Measurements from ENCODE around the gene FXYD6. TPM values are rescaled to one million over a fixed set of nuclear protein-coding genes. Genes with fewer than 3 reads are reported as not detected.

Gene FXYD6
- total and polyA plus RNA-seq, 2 donors (not counting 1 experiment from before 2014, with no cell fraction given) = not detected

DNA sequence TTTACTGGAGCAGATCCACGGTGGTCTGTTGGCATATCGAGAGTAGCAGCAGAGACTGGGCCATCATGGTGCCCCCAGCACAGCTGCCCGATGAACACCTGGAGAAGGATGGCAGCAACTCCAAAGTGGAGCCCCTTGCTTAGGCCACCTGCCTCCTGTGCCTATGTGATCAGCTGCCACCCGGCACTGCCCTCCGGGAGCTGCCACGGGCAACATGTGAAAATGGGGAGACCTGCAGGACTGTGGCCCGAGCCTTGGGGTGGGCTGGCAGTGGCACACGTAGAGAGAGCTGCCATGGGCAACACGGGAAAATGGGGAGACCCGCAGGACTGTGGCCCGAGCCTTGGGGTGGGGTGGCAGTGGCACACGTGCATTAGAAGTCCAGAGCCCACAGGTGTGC, 55.0 kb downstream of the FXYD6 start:
- Mint-ChIP-seq H3K4me1 (peaks cover 40% of the 10 kb centered on the region), H3K27ac (no peak overlapping the region), H3K9me3 (ENCODE audit: insufficient read depth) (no peaks in the 10 kb centered on the region), H3K27me3 (peaks cover 32% of the 10 kb centered on the region), H3K4me3 (no peak overlapping the region)
- intact Hi-C loops (cut with micrococcal nuclease) = no loop called here
- no peak overlapping the region for H2AFZ ChIP-seq (ENCODE audit: insufficient read depth, low read depth, low read length, poor library complexity, severe bottlenecking)
- H4K20me1 ChIP-seq (ENCODE audit: control insufficient read depth, insufficient read depth, low read length, poor library complexity, severe bottlenecking) = no peaks in the 10 kb centered on the region
- peaks cover 33 to 41% of the 10 kb centered on the region in 2 donors for H3K4me1 ChIP-seq (ENCODE audit: control insufficient read depth in 2 of 2, insufficient read depth in 2 of 2, low read length in 2 of 2)
- H3K9me3 ChIP-seq (ENCODE audit: control extremely low read depth in 1 of 3, control insufficient read depth in 2 of 3, insufficient read depth in 1 of 3, low read length in 2 of 3) = no peaks in the 10 kb centered on the region
- no peak overlapping the region for H3K9ac ChIP-seq (ENCODE audit: low read length)
- H3K4me2 ChIP-seq (replicated peaks; ENCODE audit: low read depth, low read length, poor library complexity, severe bottlenecking) = no peak overlapping the region
- no peak for TF ChIP-seq EZH2 (IDR thresholded peaks at IDR 0.05; ENCODE audit: borderline replicate concordance, insufficient read depth, low read depth, low read length, poor library complexity, severe bottlenecking)
- TF ChIP-seq, protein P1, sequence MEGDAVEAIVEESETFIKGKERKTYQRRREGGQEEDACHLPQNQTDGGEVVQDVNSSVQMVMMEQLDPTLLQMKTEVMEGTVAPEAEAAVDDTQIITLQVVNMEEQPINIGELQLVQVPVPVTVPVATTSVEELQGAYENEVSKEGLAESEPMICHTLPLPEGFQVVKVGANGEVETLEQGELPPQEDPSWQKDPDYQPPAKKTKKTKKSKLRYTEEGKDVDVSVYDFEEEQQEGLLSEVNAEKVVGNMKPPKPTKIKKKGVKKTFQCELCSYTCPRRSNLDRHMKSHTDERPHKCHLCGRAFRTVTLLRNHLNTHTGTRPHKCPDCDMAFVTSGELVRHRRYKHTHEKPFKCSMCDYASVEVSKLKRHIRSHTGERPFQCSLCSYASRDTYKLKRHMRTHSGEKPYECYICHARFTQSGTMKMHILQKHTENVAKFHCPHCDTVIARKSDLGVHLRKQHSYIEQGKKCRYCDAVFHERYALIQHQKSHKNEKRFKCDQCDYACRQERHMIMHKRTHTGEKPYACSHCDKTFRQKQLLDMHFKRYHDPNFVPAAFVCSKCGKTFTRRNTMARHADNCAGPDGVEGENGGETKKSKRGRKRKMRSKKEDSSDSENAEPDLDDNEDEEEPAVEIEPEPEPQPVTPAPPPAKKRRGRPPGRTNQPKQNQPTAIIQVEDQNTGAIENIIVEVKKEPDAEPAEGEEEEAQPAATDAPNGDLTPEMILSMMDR (IDR thresholded peaks at IDR 0.05) = no peak
- H3K27ac ChIP-seq (ENCODE audit: low read length in 2 of 2) = no peak overlapping the region
- ChIA-PET CTCF (interaction anchor here (0.6 to 15.4 kb wide), 10 partner anchors 17 to 883 kb away, joined by 3 to 462 read pairs (median 3); no protein-coding TSS in a partner anchor), POLR2A (interaction anchor here (0.7 kb wide), 1 partner anchor 14 kb away, joined by 3 read pairs; no protein-coding TSS in a partner anchor)
- H3K4me3 ChIP-seq (ENCODE audit: control extremely low read depth in 1 of 5, extremely low read depth in 1 of 5, insufficient read depth in 1 of 5, low read depth in 2 of 5, low read length in 4 of 5) = no peak overlapping the region
- DNase-seq (no peak), ATAC-seq (ENCODE audit: low read depth) (no peak)
- 87% methylated on average over 12 of the region's 12 CpGs for WGBS (ENCODE audit: insufficient coverage)
- no peaks in the 10 kb centered on the region for H3K36me3 ChIP-seq (replicated peaks in 1 of 2; ENCODE audit: control extremely low read depth in 1 of 2, control insufficient read depth in 1 of 2, extremely low read depth in 1 of 2, insufficient read depth in 2 of 2, low read length in 1 of 2)
- peaks cover 4% of the 10 kb centered on the region for H3K79me2 ChIP-seq (ENCODE audit: control insufficient read depth, insufficient read depth, low read length)
- peaks cover 0 to 45% (median 7%) of the 10 kb centered on the region in 4 experiments for H3K27me3 ChIP-seq (replicated peaks in 1 of 4; ENCODE audit: control extremely low read depth in 1 of 4, control insufficient read depth in 3 of 4, insufficient read depth in 4 of 4, low read length in 3 of 4)

DNA sequence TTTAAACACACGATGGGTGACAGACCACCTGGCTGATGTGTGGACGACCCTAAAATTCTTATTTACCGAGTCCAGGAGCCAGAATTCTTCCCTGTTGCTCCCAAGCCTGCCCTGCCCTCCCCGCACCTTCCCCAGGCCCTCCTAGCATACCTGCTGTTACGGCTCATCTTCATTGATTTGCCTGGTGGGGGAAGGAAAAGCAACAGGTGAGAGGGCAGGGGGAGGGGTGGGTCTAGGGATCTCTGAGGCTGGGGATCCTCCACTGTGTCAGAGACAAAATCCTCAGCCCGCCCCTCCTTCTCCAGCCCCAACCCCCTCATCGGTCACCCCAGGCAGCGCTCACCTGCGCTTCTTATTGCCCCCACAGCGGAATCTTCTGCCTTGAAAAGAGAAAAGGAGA, 55.9 kb downstream of the FXYD6 start:
- 86% methylated on average over 3 of the region's 10 CpGs for WGBS (ENCODE audit: insufficient coverage)
- Histone ChIP-seq H2AFZ (ENCODE audit: insufficient read depth, low read depth, low read length, poor library complexity, severe bottlenecking) (no peak overlapping the region), H3K27me3 (replicated peaks in 1 of 4; ENCODE audit: control extremely low read depth in 1 of 4, control insufficient read depth in 3 of 4, insufficient read depth in 4 of 4, low read length in 3 of 4) (peaks cover 0 to 39% (median 5%) of the 10 kb centered on the region in 4 experiments), H3K9me3 (ENCODE audit: control extremely low read depth in 1 of 3, control insufficient read depth in 2 of 3, insufficient read depth in 1 of 3, low read length in 2 of 3) (no peaks in the 10 kb centered on the region), H3K4me1 (ENCODE audit: control insufficient read depth in 2 of 2, insufficient read depth in 2 of 2, low read length in 2 of 2) (peaks cover 42 to 51% of the 10 kb centered on the region in 2 donors), H3K4me3 (ENCODE audit: control extremely low read depth in 1 of 5, extremely low read depth in 1 of 5, insufficient read depth in 1 of 5, low read depth in 2 of 5, low read length in 4 of 5) (no peak overlapping the region), H4K20me1 (ENCODE audit: control insufficient read depth, insufficient read depth, low read length, poor library complexity, severe bottlenecking) (no peaks in the 10 kb centered on the region), H3K27ac (ENCODE audit: low read length in 2 of 2) (no peak overlapping the region), H3K79me2 (ENCODE audit: control insufficient read depth, insufficient read depth, low read length) (peaks cover 6% of the 10 kb centered on the region), H3K36me3 (replicated peaks in 1 of 2; ENCODE audit: control extremely low read depth in 1 of 2, control insufficient read depth in 1 of 2, extremely low read depth in 1 of 2, insufficient read depth in 2 of 2, low read length in 1 of 2) (no peaks in the 10 kb centered on the region), H3K4me2 (replicated peaks; ENCODE audit: low read depth, low read length, poor library complexity, severe bottlenecking) (no peak overlapping the region), H3K9ac (ENCODE audit: low read length) (no peak overlapping the region)
- CTCF ChIA-PET = interaction anchor here (1.2 to 15.4 kb wide), 6 partner anchors 16 to 351 kb away, joined by 4 to 462 read pairs (median 58); no protein-coding TSS in a partner anchor
- POLR2A ChIA-PET = interaction anchor here (0.7 kb wide), 1 partner anchor 13 kb away, joined by 3 read pairs; no protein-coding TSS in a partner anchor
- H3K4me1 Mint-ChIP-seq = peaks cover 49% of the 10 kb centered on the region
- intact Hi-C loops (cut with micrococcal nuclease) = no loop called here
- ATAC-seq (ENCODE audit: low read depth) (no peak), DNase-seq (no peak)
- H3K27me3 Mint-ChIP-seq = peaks cover 25% of the 10 kb centered on the region
- TF ChIP-seq, protein P1 (IDR thresholded peaks at IDR 0.05) = no peak
- no peak for TF ChIP-seq EZH2 (IDR thresholded peaks at IDR 0.05; ENCODE audit: borderline replicate concordance, insufficient read depth, low read depth, low read length, poor library complexity, severe bottlenecking)
- H3K27ac Mint-ChIP-seq = no peak overlapping the region
- no peaks in the 10 kb centered on the region for H3K9me3 Mint-ChIP-seq (ENCODE audit: insufficient read depth)
- H3K4me3 Mint-ChIP-seq = no peak overlapping the region

Data from B cell (primary cell).